Astrocyte of the spinal cord (primary cell): ENCODE results near the gene ZNF483.

Experiments used
- DNase-seq: peaks from one replicate; pipeline ENCODE4 v3.0.0; 2011; ENCODE audit warnings: low read depth, low spot score
- H3K4me3 ChIP-seq: 2 replicates; pipeline ENCODE4 v1.5.1; 2011; ENCODE audit warnings: low read depth, mild to moderate bottlenecking, low read length, moderate library complexity
- in situ Hi-C: cut with HindIII; loops from 2 replicates; pipeline ENCODE4 v1.10.0; 2017; ENCODE audit warnings: low sequenced_read_pairs
- TF ChIP-seq, protein P1 (sequence below): IDR thresholded peaks from 2 replicates; pipeline ENCODE4 v1.5.1; 2012; ENCODE audit warnings: low read depth, mild to moderate bottlenecking, low read length, inconsistent platforms

Gene ZNF483

DNA sequence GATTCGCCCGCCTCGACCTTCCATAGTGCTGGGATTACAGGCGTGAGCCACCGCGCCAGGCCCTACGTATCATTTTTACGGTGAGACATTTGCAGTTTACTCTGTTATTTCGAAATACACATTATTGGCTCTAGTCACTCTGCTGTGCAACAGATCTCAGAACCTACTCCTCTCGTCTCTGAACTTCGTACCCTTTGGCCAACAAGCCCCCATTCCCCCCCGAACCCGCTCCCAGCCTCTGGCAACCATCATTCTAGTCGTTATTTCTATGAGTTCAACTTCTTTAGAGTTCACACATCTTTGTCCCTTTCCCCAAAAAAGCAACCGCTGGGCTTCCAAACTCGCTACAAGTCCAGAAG lies 73.7 kb downstream of the ZNF483 start:
- H3K4me3 ChIP-seq, result peak overlapping the region; percentile 76
- TF ChIP-seq, protein P1, sequence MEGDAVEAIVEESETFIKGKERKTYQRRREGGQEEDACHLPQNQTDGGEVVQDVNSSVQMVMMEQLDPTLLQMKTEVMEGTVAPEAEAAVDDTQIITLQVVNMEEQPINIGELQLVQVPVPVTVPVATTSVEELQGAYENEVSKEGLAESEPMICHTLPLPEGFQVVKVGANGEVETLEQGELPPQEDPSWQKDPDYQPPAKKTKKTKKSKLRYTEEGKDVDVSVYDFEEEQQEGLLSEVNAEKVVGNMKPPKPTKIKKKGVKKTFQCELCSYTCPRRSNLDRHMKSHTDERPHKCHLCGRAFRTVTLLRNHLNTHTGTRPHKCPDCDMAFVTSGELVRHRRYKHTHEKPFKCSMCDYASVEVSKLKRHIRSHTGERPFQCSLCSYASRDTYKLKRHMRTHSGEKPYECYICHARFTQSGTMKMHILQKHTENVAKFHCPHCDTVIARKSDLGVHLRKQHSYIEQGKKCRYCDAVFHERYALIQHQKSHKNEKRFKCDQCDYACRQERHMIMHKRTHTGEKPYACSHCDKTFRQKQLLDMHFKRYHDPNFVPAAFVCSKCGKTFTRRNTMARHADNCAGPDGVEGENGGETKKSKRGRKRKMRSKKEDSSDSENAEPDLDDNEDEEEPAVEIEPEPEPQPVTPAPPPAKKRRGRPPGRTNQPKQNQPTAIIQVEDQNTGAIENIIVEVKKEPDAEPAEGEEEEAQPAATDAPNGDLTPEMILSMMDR, result no peak

DNA sequence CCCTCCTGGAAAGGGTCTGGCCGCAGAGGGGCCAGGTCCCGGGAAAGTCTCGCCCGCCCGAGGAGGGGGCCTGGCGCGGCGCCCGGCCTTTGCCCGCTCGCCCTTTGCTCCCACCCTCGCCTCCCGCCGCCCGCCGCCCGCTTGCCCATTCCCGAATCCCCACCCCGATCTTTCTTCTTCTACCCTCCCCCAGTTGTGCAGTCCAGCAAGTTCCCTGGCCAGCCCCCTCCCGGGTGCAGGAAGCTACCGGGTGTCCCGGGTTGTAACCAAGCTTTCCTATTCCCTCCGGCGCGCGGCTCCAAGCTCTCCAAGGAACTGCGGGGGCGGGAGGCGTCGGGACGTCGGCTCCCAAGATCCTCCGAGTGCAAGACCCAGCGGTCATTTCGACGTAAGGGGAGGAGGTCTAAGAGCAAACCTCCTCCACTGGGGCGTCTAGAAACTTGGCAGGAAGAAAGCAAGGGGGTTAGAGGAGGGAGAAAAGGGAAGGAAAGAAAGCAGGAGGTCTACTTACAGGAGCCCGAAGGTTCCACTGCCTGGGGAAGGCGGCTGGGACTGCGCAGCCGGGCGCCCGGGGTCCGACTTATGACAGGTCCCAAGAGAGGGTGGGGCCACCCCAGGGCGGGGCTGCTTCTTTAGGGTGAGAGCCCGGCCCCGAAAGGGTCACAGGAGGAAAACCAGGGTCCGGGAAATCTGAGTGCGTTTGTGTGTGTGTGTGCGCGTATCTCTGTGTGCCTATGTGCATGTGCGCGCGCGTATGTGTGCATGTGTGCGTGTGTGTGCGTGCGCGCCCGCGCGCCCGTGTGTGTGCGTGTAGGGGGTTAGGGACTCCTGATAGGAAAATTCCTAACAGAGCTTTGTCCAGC lies 74.3 kb downstream of the ZNF483 start, which contains the start of gene PTGR1:
PTGR1 (minus strand) TSS at position 556 of the 863 bp plus-strand sequence. CDS start 2,225 bp downstream, outside the sequence.
- in situ Hi-C loops, result no loop called here
- DNase-seq, result peak; percentile 90
- H3K4me3 ChIP-seq, result peak within 1 kb of the TSS; percentile 76
- TF ChIP-seq, protein P1, result no peak

More for the DNA sequence above, 73.7 kb downstream of the ZNF483 start:
- in situ Hi-C loops, result no loop called here
- DNase-seq, result peak; percentile 33

DNA sequence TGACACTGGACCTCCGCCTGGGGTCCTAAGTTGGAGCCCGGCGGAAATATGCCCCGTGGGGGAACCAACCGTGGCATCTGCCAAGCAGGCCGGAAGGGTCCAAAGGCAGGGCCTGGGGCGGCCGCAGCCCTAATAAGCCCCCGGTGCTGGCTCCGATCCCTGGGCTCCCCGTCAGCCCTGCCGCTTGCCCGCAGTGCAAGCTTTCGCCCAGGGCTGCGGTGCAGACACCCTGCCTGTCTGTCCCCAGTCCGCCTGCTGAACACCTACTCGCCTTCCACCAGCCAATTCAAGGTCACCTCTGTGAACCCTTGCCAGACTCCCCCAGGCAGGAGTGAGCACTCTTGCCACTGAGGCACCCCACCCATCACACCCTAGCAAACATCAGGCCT lies 75.0 kb downstream of the ZNF483 start:
- H3K4me3 ChIP-seq, result peak overlapping the region; percentile 76
- DNase-seq, result no peak
- in situ Hi-C loops, result no loop called here
- TF ChIP-seq, protein P1, result no peak

DNA sequence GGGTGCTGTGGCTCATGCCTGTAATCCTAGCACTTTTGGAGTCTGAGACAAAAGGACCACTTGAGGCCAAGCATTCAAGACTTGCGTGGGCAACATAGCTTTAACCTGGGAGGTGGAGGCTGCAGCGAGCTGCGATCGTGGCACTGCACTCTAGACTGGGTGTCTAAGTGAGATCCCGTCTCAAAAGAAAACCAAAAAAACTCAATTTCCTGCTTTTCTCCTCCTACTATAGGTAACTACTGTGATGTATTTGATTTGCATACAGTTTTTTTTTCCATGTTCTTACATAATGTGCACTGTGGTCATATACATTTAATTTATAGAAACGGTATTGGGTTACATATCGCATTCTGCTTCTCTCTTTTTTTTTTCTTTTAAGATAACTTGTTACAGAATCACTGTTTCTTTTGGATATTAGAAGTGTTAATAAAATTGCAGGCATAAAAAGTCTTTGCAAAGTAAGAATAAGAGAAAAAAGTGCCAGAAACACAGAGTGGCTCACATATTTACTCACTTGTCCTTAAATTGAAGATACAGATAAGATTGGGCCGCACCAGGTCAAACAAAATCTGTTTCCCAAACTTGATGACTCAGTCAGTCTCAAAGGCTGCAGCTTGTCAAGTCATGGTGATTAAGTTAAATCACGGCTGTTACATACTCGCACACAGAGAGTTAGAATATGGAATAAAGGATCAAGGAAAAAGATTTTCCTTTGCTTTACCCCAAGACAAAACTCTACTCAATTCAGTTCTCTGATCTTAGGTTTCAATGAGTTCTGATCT lies 76.4 kb downstream of the ZNF483 start:
- in situ Hi-C loops, result no loop called here
- TF ChIP-seq, protein P1, result no peak
- no peak for DNase-seq
- no peak overlapping the region for H3K4me3 ChIP-seq

DNA sequence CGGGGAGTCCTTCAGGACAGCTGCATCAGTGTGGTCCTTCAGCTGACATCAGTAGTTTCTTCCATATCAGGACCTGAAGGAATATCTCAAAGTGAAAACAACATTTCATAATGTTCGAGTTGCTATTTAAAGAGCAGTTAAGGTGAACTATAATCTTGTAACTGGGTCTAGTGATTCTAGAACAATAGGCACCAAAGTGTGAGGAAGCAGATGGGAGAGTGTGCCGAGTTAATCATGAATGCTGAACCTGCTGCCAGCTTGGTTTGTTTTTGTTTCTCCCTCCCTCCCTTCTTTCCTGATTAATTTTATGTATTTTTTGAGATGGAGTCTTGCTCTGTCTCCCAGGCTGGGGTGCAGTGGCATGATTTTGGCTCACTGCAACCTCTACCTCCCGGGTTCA lies 78.1 kb downstream of the ZNF483 start:
- TF ChIP-seq, protein P1, result no peak
- in situ Hi-C loops, result no loop called here
- DNase-seq, result no peak
- H3K4me3 ChIP-seq, result no peak overlapping the region

DNA sequence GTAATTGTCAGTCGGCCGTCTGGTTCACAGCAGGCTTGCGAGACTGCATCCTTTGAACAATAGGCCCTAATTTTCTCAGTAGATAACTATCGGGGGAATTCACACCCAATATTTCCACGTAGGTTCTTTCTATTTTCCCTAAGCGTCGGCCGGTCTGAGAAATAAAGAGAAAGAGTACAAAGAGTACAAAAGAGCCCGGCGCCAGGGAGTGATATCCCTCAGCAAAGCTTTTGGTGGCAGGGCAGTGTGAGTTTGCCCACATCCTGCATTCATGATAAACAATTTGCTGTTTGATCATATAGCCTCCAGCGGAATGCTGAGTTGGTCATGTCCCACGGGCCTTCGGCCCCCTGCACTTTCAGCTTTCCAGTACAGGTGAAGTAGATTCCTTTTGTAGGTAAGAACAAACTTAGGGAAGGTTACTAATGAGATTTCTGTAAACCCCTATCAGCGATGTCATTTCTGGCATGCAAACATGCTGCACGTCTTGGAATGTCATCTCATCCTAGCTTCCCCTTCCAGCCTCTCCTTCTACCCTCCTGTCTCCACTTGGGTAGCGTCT lies 79.2 kb downstream of the ZNF483 start:
- TF ChIP-seq, protein P1, result no peak
- DNase-seq, result no peak
- H3K4me3 ChIP-seq, result no peak overlapping the region
- in situ Hi-C loops, result no loop called here
